CD8-positive, alpha-beta memory T cell (primary cell): ENCODE measurements around the gene SH3BP2. TPM values are rescaled to one million over a fixed set of nuclear protein-coding genes. Genes with fewer than 3 reads are reported as not detected.

Experiments
- CTCF ChIA-PET: fragments of 350-600 bp; sonication (Branson Sonifier 250); formaldehyde crosslinking; loops from one replicate; lab custom pipeline; 2021; ENCODE audit warnings: antibody characterized with exemption; lab: Charles Lee
- POLR2A ChIA-PET: fragments of 350-600 bp; sonication (Branson Sonifier 250); formaldehyde crosslinking; loops from one replicate; lab custom pipeline; 2021; ENCODE audit warnings: antibody characterized with exemption; lab: Charles Lee
- DNase-seq, 5 donors: peaks; one replicate each; pipeline versions ENCODE4 v3.0.0 to v3.0.0-alpha.2; 2020 to 2022; ENCODE audit warnings: mixed read lengths in 1 of 5
- H3K27ac ChIP-seq: one replicate; pipeline ENCODE4 v1.7.0; 2013; ENCODE audit warnings: low read depth, mild to moderate bottlenecking, low read length, moderate library complexity
- H3K27me3 ChIP-seq: 2 replicates; pipeline ENCODE4 v1.7.0; 2013; ENCODE audit warnings: low read length, mild to moderate bottlenecking; ENCODE audit not compliant: insufficient read depth, poor library complexity, severe bottlenecking
- H3K36me3 ChIP-seq: 2 replicates; pipeline ENCODE4 v1.7.0; 2013; ENCODE audit warnings: mild to moderate bottlenecking, low read length, moderate library complexity; ENCODE audit not compliant: insufficient read depth
- H3K4me1 ChIP-seq: 2 replicates; pipeline ENCODE4 v1.7.0; 2013; ENCODE audit warnings: mild to moderate bottlenecking, low read length, moderate library complexity; ENCODE audit not compliant: insufficient read depth
- H3K4me3 ChIP-seq: 2 replicates; pipeline ENCODE4 v1.7.0; 2013; ENCODE audit warnings: mild to moderate bottlenecking, low read length
- H3K9me3 ChIP-seq: 2 replicates; pipeline ENCODE4 v1.7.0; 2013; ENCODE audit warnings: mild to moderate bottlenecking, low read length
- H3K27ac Mint-ChIP-seq, 8 donors: one replicate each; pipeline ENCODE4 v1.8.0; 2020 to 2021; ENCODE audit warnings: mixed read lengths in 8 of 8, mild to moderate bottlenecking in 6 of 8, inconsistent platforms in 3 of 8, moderate library complexity in 3 of 8
- H3K27me3 Mint-ChIP-seq, 2 donors: one replicate each; pipeline ENCODE4 v1.8.0; 2020 to 2021; ENCODE audit warnings: mixed read lengths in 2 of 2, mild to moderate bottlenecking in 1 of 2, moderate library complexity in 1 of 2
- H3K36me3 Mint-ChIP-seq, 3 donors: one replicate each; pipeline ENCODE4 v1.8.0; 2020 to 2021; ENCODE audit warnings: mixed read lengths in 3 of 3, inconsistent platforms in 1 of 3, mild to moderate bottlenecking in 1 of 3
- H3K4me1 Mint-ChIP-seq, 3 donors: one replicate each; pipeline ENCODE4 v1.8.0; 2020 to 2021; ENCODE audit warnings: mixed read lengths in 3 of 3, inconsistent platforms in 1 of 3, mild to moderate bottlenecking in 1 of 3
- H3K4me3 Mint-ChIP-seq, 7 donors: one replicate each; pipeline ENCODE4 v1.8.0; 2020 to 2021; ENCODE audit warnings: mixed read lengths in 7 of 7, mild to moderate bottlenecking in 6 of 7, moderate library complexity in 4 of 7, inconsistent platforms in 2 of 7
- H3K9me3 Mint-ChIP-seq, 5 donors: one replicate each; pipeline ENCODE4 v1.8.0; 2020 to 2022; ENCODE audit warnings: mixed read lengths in 5 of 5, mild to moderate bottlenecking in 3 of 5, moderate library complexity in 2 of 5, inconsistent platforms in 1 of 5
- polyA plus RNA-seq: library from polyadenylated mRNA; unstranded; fragments of 300-500 nt; fragmentation: Illumina TruSeq; gene quantifications from one replicate; pipeline ENCODE4 v1.2.3, GENCODE V29; 2021
- total RNA-seq, 2 experiments: library from RNA; stranded (reverse); gene quantifications; one replicate each; pipeline ENCODE4 v1.2.3, GENCODE V29; 2021

SH3BP2 gene
- total and polyA plus RNA-seq, 3 experiments from 2014 or later, result 35.7 to 75.4 (median 68.8) TPM

DNA sequence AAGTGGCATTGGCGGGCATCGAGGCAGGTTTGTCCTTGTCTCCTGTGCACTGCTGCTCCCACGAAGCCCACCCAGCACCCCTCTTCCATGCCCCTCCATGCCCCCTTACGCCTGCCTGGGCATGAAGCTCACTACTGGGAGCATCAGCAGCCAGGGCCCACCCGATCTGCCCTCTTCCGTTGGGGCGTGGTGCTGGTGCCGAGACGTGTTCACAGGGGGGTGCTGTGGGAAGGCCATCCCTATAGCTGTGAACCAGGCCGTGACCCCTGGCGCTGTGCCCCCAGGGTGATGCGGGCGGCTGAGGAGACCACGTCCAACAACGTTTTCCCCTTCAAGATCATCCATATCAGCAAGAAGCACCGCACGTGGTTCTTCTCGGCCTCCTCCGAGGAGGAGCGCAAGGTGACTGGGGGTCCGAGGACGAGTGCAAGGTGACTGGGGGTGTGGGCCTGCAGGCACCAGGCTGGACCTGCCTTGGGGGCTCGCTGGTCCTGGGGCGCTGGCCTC lies 31.5 kb downstream of the SH3BP2 start:
- CTCF ChIA-PET, result no interaction called here
- Mint-ChIP-seq H3K27ac (peak overlapping the region in 2 of 8 donors; percentile 17 to 46), H3K36me3 (peaks cover 0 to 71% (median 7%) of the 10 kb centered on the region in 3 donors), H3K4me3 (no peak overlapping the region), H3K9me3 (no peaks in the 10 kb centered on the region), H3K4me1 (peaks cover 13 to 29% (median 19%) of the 10 kb centered on the region in 3 donors), H3K27me3 (no peaks in the 10 kb centered on the region)
- Histone ChIP-seq H3K36me3 (peaks cover 36% of the 10 kb centered on the region), H3K4me3 (no peak overlapping the region), H3K27me3 (no peaks in the 10 kb centered on the region), H3K4me1 (peaks cover 17% of the 10 kb centered on the region), H3K27ac (no peak overlapping the region), H3K9me3 (no peaks in the 10 kb centered on the region)
- DNase-seq, result peak in 1 of 5 donors; percentile 43
- POLR2A ChIA-PET, result interaction anchor here (0.6 kb wide), 1 partner anchor 257 kb away, joined by 3 read pairs; no protein-coding TSS in a partner anchor

GRCh38 chr4:2824836-2825381 lies 32.0 kb downstream of the SH3BP2 start:
- H3K4me3 ChIP-seq, result no peak overlapping the region
- no peaks in the 10 kb centered on the region for H3K9me3 ChIP-seq
- CTCF ChIA-PET, result no interaction called here
- peak in 1 of 5 donors; percentile 38 for DNase-seq
- no peaks in the 10 kb centered on the region for H3K9me3 Mint-ChIP-seq
- no peaks in the 10 kb centered on the region for H3K27me3 Mint-ChIP-seq
- peaks cover 0 to 75% (median 7%) of the 10 kb centered on the region in 3 donors for H3K36me3 Mint-ChIP-seq
- peaks cover 36% of the 10 kb centered on the region for H3K36me3 ChIP-seq
- peak overlapping the region in 2 of 8 donors; percentile 27 to 46 for H3K27ac Mint-ChIP-seq
- H3K4me1 ChIP-seq, result peaks cover 12% of the 10 kb centered on the region
- no peak overlapping the region for H3K4me3 Mint-ChIP-seq
- H3K4me1 Mint-ChIP-seq, result peaks cover 8 to 24% (median 14%) of the 10 kb centered on the region in 3 donors
- H3K27me3 ChIP-seq, result no peaks in the 10 kb centered on the region
- no peak overlapping the region for H3K27ac ChIP-seq
- POLR2A ChIA-PET, result interaction anchor here (0.6 kb wide), 1 partner anchor 256 kb away, joined by 3 read pairs; no protein-coding TSS in a partner anchor

- H3K27ac ChIP-seq, result no peak overlapping the region
- Mint-ChIP-seq H3K36me3 (peaks cover 0 to 79% (median 7%) of the 10 kb centered on the region in 3 donors), H3K4me1 (peaks cover 2 to 16% (median 6%) of the 10 kb centered on the region in 3 donors), H3K4me3 (no peak overlapping the region), H3K27ac (peak overlapping the region in 4 of 8 donors; percentile 6 to 72 (median 32)), H3K27me3 (no peaks in the 10 kb centered on the region), H3K9me3 (no peaks in the 10 kb centered on the region)
- DNase-seq, result peak in 1 of 5 donors; percentile 44
- H3K27me3 ChIP-seq, result no peaks in the 10 kb centered on the region
- no peaks in the 10 kb centered on the region for H3K9me3 ChIP-seq
- H3K36me3 ChIP-seq, result peaks cover 36% of the 10 kb centered on the region
- ChIA-PET POLR2A (no interaction called here), CTCF (no interaction called here)
- peaks cover 4% of the 10 kb centered on the region for H3K4me1 ChIP-seq
- no peak overlapping the region for H3K4me3 ChIP-seq
Measured at GRCh38 chr4:2825740-2826139, 32.9 kb downstream of the SH3BP2 start.

GRCh38 chr4:2827071-2827873 lies 34.4 kb downstream of the SH3BP2 start:
- no peak overlapping the region for H3K4me3 ChIP-seq
- H3K36me3 Mint-ChIP-seq, result peaks cover 0 to 88% (median 7%) of the 10 kb centered on the region in 3 donors
- no peak overlapping the region for H3K4me3 Mint-ChIP-seq
- no peak overlapping the region for H3K27ac ChIP-seq
- ChIA-PET CTCF (no interaction called here), POLR2A (no interaction called here)
- peak in 1 of 5 donors; percentile 29 for DNase-seq
- H3K4me1 ChIP-seq, result no peaks in the 10 kb centered on the region
- peaks cover 2 to 13% (median 6%) of the 10 kb centered on the region in 3 donors for H3K4me1 Mint-ChIP-seq
- no peaks in the 10 kb centered on the region for H3K9me3 Mint-ChIP-seq
- H3K27me3 Mint-ChIP-seq, result no peaks in the 10 kb centered on the region
- H3K27ac Mint-ChIP-seq, result peak overlapping the region in 1 of 8 donors; percentile 50
- H3K9me3 ChIP-seq, result no peaks in the 10 kb centered on the region
- H3K36me3 ChIP-seq, result peaks cover 31% of the 10 kb centered on the region
- H3K27me3 ChIP-seq, result no peaks in the 10 kb centered on the region

GRCh38 chr4:2827874-2828751 lies 35.2 kb downstream of the SH3BP2 start:
- H3K9me3 ChIP-seq, result no peaks in the 10 kb centered on the region
- Mint-ChIP-seq H3K4me1 (peaks cover 0 to 16% (median 6%) of the 10 kb centered on the region in 3 donors), H3K9me3 (no peaks in the 10 kb centered on the region), H3K27me3 (no peaks in the 10 kb centered on the region), H3K36me3 (peaks cover 0 to 88% (median 7%) of the 10 kb centered on the region in 3 donors), H3K27ac (peak overlapping the region in 4 of 8 donors; percentile 27 to 92 (median 68)), H3K4me3 (no peak overlapping the region)
- H3K27me3 ChIP-seq, result no peaks in the 10 kb centered on the region
- H3K36me3 ChIP-seq, result peaks cover 25% of the 10 kb centered on the region
- no peak overlapping the region for H3K27ac ChIP-seq
- no peaks in the 10 kb centered on the region for H3K4me1 ChIP-seq
- ChIA-PET POLR2A (no interaction called here), CTCF (no interaction called here)
- no peak overlapping the region for H3K4me3 ChIP-seq
- peak in 1 of 5 donors; percentile 39 for DNase-seq

DNA sequence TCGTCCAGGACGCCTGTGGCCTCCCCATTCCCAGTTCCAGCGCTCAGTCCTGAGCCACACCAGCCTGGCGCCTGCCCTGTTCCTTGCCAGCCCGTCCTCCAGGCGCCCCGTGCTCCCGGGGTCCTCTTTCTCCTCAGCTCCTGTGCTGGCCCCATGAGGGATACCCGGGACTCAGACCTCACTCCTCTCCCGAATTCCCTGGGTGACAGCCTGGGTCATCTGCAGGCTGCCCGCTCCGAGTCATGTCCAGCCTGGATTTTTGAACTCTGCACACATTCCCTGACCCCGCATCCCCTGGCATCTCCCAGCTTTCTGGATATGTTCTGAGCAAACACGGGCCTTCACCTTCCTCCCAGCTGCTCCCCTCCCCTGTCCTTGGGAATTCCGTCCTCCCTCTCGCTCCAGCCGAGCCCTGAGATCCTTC lies 35.9 kb downstream of the SH3BP2 start:
- Mint-ChIP-seq H3K36me3 (peaks cover 0 to 87% (median 7%) of the 10 kb centered on the region in 3 donors), H3K27me3 (no peaks in the 10 kb centered on the region), H3K27ac (peak overlapping the region in 5 of 8 donors; percentile 46 to 79 (median 62)), H3K4me3 (no peak overlapping the region), H3K9me3 (no peaks in the 10 kb centered on the region), H3K4me1 (peaks cover 3 to 19% (median 6%) of the 10 kb centered on the region in 3 donors)
- Histone ChIP-seq H3K4me1 (no peaks in the 10 kb centered on the region), H3K27ac (no peak overlapping the region), H3K4me3 (no peak overlapping the region), H3K27me3 (no peaks in the 10 kb centered on the region), H3K36me3 (peaks cover 20% of the 10 kb centered on the region), H3K9me3 (no peaks in the 10 kb centered on the region)
- ChIA-PET POLR2A (no interaction called here), CTCF (no interaction called here)
- peak in 1 of 5 donors; percentile 34 for DNase-seq

- H3K9me3 Mint-ChIP-seq, result no peaks in the 10 kb centered on the region
- peaks cover 0 to 81% (median 7%) of the 10 kb centered on the region in 3 donors for H3K36me3 Mint-ChIP-seq
- POLR2A ChIA-PET, result no interaction called here
- no peaks in the 10 kb centered on the region for H3K27me3 Mint-ChIP-seq
- Histone ChIP-seq H3K9me3 (no peaks in the 10 kb centered on the region), H3K27me3 (no peaks in the 10 kb centered on the region), H3K36me3 (peaks cover 20% of the 10 kb centered on the region), H3K4me3 (no peak overlapping the region), H3K27ac (no peak overlapping the region), H3K4me1 (peaks cover 6% of the 10 kb centered on the region)
- H3K4me3 Mint-ChIP-seq, result no peak overlapping the region
- peak in 1 of 5 donors; percentile 44 for DNase-seq
- CTCF ChIA-PET, result no interaction called here
- H3K27ac Mint-ChIP-seq, result peak overlapping the region in 2 of 8 donors; percentile 62 to 98
- peaks cover 6 to 23% (median 10%) of the 10 kb centered on the region in 3 donors for H3K4me1 Mint-ChIP-seq
Measured at GRCh38 chr4:2829321-2829932, 36.5 kb downstream of the SH3BP2 start.
